ENCODE measurements around the gene CAMK1D.
"Not testable (repeated sequence)": the region's sequence is repeated elsewhere in the genome, so short reads cannot be mapped to it uniquely, and the experiment has no call there.

CAMK1D gene

GRCh38 chr10:12430406-12430982 lies 81.1 kb downstream of the CAMK1D start:
- DNase-seq (ENCODE audit: low read depth): no peak

GRCh38 chr10:12431151-12432101 lies 82.1 kb downstream of the CAMK1D start:
- no peak for DNase-seq (ENCODE audit: low read depth)

GRCh38 chr10:12432402-12433189 lies 83.2 kb downstream of the CAMK1D start:
- no peak for DNase-seq (ENCODE audit: low read depth)

DNA sequence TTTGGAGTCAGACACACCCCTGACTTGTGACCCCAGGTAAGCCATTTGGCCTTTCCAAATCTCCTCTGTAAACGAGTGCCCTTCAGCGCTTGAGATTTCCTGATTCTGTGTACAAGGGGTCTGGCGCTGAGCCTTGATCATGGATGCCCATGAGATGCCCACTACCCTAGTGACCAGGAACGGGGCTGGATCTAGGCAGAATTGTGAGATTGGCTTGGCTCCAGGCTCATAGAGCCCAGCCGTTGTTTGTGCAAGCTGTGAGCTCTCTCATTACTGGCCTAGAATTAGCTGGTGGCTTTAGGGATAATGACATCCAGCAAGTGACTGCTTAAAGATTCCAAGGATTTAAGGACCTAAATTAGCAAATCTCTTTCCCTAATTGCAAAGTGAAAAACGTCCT lies 84.9 kb downstream of the CAMK1D start:
- no peak for DNase-seq (ENCODE audit: low read depth)

- not testable (repeated sequence) for DNase-seq (ENCODE audit: low read depth)
These were observed 85.3 kb downstream of the CAMK1D start for GRCh38 chr10:12434677-12435076.

- DNase-seq (ENCODE audit: low read depth): no peak
These were observed 86.0 kb downstream of the CAMK1D start for GRCh38 chr10:12435348-12435747.

- DNase-seq (ENCODE audit: low read depth): no peak
These were observed 89.8 kb downstream of the CAMK1D start for GRCh38 chr10:12438919-12439692.

GRCh38 chr10:12439767-12440166 lies 90.4 kb downstream of the CAMK1D start:
- not testable (repeated sequence) for DNase-seq (ENCODE audit: low read depth)

- no peak for DNase-seq (ENCODE audit: low read depth)
These were observed 93.7 kb downstream of the CAMK1D start for GRCh38 chr10:12443026-12443425.

DNA sequence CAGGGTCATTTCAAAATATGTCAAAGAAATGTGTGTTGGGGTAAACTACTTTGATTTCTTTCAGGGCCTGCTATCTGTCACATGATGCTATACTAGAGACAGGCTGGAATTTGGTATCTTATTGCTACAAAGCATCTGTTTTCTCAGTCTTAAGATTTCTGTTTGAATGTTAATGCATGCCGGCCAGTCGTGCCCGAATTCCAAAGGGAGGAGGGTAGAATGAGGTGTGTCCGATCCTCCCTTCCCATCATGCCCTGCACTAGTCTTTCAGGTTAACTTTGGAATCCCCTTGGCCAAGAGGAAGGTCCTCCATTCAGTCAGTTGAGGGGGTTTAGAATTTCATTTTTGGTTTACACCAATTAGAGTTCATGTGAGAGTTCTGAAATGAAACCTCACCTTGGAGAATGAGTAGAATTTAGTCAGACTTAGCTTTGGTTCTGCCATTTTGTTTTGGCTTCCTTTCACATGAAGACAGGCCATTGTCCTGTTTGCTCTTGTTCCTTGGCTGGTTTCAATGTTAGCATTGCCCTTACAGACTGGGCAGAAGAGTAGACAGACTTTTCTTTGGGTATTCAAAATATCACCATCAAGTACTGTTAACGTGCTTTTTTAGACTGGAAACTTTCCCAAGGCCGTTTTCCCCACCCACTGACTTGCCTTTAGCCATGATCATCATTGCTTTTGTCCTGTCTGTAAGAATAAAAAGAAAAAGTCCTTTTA lies 95.8 kb downstream of the CAMK1D start:
- DNase-seq (ENCODE audit: low read depth): no peak

GRCh38 chr10:12445701-12446334 lies 96.5 kb downstream of the CAMK1D start:
- no peak for DNase-seq (ENCODE audit: low read depth)

DNA sequence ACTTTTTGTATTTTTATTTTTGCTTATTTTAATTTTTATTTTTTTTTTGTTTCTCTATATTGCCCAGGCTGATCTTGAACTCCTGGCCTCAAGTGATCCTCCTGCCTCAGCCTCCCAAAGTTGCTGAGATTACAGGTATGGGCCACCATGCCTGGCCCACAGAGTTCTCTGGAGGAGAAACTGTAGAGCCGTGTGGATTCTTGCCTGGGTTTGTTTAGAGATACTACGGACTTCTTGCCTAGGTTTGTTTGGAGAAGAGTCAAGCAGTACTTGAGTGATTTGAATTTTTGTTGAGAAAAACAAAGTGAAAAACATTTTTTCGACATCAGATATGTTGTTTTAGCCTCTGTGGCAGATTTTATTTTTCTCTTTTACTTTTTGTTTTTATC lies 99.0 kb downstream of the CAMK1D start:
- DNase-seq (ENCODE audit: low read depth): no peak

- no peak for DNase-seq (ENCODE audit: low read depth)
These were observed 99.5 kb downstream of the CAMK1D start for GRCh38 chr10:12448729-12449391.

DNA sequence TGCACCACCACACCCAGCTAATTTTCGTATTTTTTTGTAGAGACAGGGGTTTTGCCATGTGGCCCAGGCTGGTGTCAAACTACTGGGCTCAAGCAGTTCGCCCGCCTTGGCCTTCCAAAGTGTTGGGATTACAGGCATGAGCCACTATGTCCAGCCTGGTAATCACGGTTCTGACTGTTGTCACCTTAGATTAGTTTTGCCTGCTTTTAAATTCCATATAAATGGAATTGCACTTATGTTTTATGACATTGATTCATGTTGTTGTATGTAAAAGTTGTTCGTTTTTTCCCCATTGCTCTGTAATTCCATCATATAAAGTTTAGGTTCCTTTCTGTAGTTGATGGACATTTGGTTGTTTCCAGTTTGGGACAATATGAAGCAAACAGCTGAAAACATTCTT lies 106.0 kb downstream of the CAMK1D start:
- no peak for DNase-seq (ENCODE audit: low read depth)

DNA sequence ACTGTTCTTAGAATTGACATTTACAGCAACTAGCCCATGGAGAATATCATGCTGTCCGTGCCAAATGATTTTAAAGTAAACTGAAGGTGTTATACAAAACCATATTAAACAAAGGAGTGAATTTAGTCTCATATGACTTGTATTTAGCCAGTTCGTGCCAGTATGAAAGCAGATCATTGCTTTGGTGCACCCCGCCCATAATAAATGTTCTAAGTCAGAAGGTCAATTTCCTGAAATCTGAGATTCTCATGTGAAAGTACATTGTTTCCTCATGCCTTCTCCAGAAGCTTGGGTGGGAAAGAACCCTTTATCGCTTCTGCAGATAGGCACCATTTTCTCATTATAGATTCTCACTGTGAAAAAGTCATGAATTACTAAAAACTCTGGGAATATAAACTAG lies 106.4 kb downstream of the CAMK1D start:
- no peak for DNase-seq (ENCODE audit: low read depth)

DNA sequence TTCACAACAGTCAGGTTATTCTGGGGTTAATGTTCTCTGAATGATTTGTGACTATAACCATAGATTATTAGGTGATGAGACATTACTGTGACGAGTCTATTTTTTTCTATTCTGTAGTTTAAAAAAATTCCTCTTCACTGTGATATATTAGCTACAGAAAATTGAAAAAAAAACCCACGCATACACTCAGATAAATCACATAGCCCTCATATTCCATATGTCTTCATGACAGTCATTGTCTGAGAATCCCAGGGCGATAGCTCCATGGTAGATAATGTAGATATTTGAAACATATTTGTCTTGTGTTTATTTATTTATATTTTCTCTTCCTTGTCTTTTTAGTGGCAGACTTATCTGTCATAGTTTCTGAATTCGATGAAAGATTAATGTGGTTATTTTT lies 110.0 kb downstream of the CAMK1D start:
- no peak for DNase-seq (ENCODE audit: low read depth)

- DNase-seq (ENCODE audit: low read depth): no peak
These were observed 110.4 kb downstream of the CAMK1D start for GRCh38 chr10:12459762-12460161.

- DNase-seq (ENCODE audit: low read depth): no peak
These were observed 114.1 kb downstream of the CAMK1D start for GRCh38 chr10:12463459-12463838.

DNA sequence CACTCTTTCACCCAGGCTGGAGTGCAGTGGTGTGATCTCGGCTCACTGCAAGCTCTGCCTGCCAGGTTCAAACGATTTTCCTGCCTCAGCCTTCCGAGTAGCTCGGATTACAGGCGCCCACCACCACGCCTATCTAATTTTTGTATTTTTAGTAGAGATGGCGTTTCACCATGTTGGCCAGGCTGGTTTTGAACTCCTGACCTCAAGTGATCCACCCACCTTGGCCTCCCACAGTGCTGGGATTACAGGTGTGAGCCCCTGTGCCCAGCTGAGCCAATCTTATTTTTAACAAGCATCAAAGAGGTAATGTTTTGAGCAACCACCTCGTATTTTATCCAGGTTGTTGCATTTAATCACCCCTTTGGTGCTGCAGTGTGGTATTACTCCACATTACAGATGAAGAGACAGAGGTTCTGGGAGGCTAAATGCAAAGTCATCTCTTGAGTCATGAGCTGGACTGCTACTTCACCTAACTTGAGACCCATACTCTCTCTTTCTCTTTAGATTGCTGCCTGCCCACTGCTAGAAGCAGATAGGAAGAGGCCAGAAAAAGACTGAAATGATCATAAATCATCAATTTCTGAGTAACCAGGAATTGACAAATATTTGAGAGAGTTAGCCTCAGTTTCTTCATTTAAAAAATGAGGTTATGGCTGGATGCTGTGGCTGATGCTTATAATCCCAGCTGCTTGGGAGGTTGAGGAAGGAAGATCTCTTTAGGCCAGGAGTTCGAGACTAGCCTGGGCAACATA lies 116.2 kb downstream of the CAMK1D start:
- DNase-seq (ENCODE audit: low read depth): no peak
